Keratinocyte (primary cell): ENCODE data around the gene FAM204A. TPM values are rescaled to one million over a fixed set of nuclear protein-coding genes. Genes with fewer than 3 reads are reported as not detected.

Experiments
- DNase-seq: peaks from one replicate; pipeline ENCODE4 v3.0.0-alpha.2; 2011; ENCODE audit warnings: low read depth, missing footprints, low spot score
- FAIRE-seq: peaks from 2 replicates; lab custom pipeline; 2011; peaks lifted over from hg19 to GRCh38; lab: Jason Lieb, UNC
- H2AFZ ChIP-seq: 2 replicates; pipeline ENCODE4 v1.6.0; 2012; ENCODE audit warnings: low read length, control low read depth, inconsistent platforms; ENCODE audit not compliant: control insufficient read depth
- H3K27ac ChIP-seq: 2 replicates; pipeline ENCODE4 v1.5.1; 2011; ENCODE audit warnings: low read length; ENCODE audit not compliant: control insufficient read depth, insufficient read depth
- H3K27me3 ChIP-seq: 3 replicates; pipeline ENCODE4 v1.6.0; 2011; ENCODE audit warnings: low read length; ENCODE audit not compliant: control insufficient read depth, insufficient read depth; ENCODE audit errors: extremely low read depth
- H3K36me3 ChIP-seq, 2 experiments: 2 replicates in 1 of 2; 3 replicates in 1 of 2; pipeline ENCODE4 v1.5.1; 2011; ENCODE audit warnings: low read length in 2 of 2, mild to moderate bottlenecking in 1 of 2; ENCODE audit not compliant: control insufficient read depth in 2 of 2, insufficient read depth in 2 of 2; ENCODE audit errors: extremely low read depth in 1 of 2
- H3K4me1 ChIP-seq: 3 replicates; pipeline ENCODE4 v1.5.1; 2011; ENCODE audit warnings: low read length; ENCODE audit not compliant: control insufficient read depth, insufficient read depth; ENCODE audit errors: extremely low read depth
- H3K4me2 ChIP-seq: 3 replicates; pipeline ENCODE4 v1.6.0; 2011; ENCODE audit warnings: low read depth, low read length; ENCODE audit not compliant: control insufficient read depth, insufficient read depth; ENCODE audit errors: extremely low read depth
- H3K4me3 ChIP-seq, 3 experiments: fragments of 200-600 bp in 1 of 3; sonication (generic) in 1 of 3; 2 replicates in 2 of 3; 3 replicates in 1 of 3; pipeline ENCODE4 v1.5.1; 2011 to 2016; ENCODE audit warnings: low read length in 3 of 3, mild to moderate bottlenecking in 3 of 3, control low read depth in 2 of 3, inconsistent platforms in 1 of 3, low read depth in 1 of 3, mixed read lengths in 1 of 3, mixed run types in 1 of 3, moderate library complexity in 1 of 3; ENCODE audit not compliant: control insufficient read depth in 2 of 3, insufficient read depth in 2 of 3; ENCODE audit errors: extremely low read depth in 1 of 3
- H3K79me2 ChIP-seq: 2 replicates; pipeline ENCODE4 v1.6.0; 2012; ENCODE audit warnings: low read length; ENCODE audit not compliant: control insufficient read depth, insufficient read depth
- H3K9ac ChIP-seq: 3 replicates; pipeline ENCODE4 v1.6.0; 2011; ENCODE audit warnings: low read length; ENCODE audit not compliant: control insufficient read depth, insufficient read depth; ENCODE audit errors: extremely low read depth
- H3K9me1 ChIP-seq: 3 replicates; pipeline ENCODE4 v1.6.0; 2011; ENCODE audit warnings: low read length; ENCODE audit not compliant: control insufficient read depth, insufficient read depth; ENCODE audit errors: extremely low read depth
- H3K9me3 ChIP-seq: 2 replicates; pipeline ENCODE4 v1.5.1; 2012; ENCODE audit warnings: low read depth, low read length; ENCODE audit not compliant: control insufficient read depth
- H4K20me1 ChIP-seq: 3 replicates; pipeline ENCODE4 v1.6.0; 2011; ENCODE audit warnings: low read length; ENCODE audit not compliant: control insufficient read depth, insufficient read depth; ENCODE audit errors: extremely low read depth
- CTCF ChIP-seq, 3 experiments: IDR thresholded peaks in 1 of 3; conservative IDR thresholded peaks in 1 of 3; optimal IDR thresholded peaks in 1 of 3; 2 replicates in 2 of 3; 3 replicates in 1 of 3; pipeline versions ENCODE3 to v1.5.1; 2011; ENCODE audit warnings: low read length in 3 of 3, mild to moderate bottlenecking in 3 of 3, moderate library complexity in 2 of 3, control low read depth in 1 of 3, inconsistent platforms in 1 of 3; ENCODE audit not compliant: insufficient read depth in 2 of 3; ENCODE audit errors: extremely low read depth in 1 of 3
- EZH2 ChIP-seq: IDR thresholded peaks from one replicate; pipeline ENCODE4 v1.6.1; 2012; ENCODE audit warnings: inconsistent platforms, mild to moderate bottlenecking, low read length, moderate library complexity
- dilution Hi-C: fragments of 300-500 bp; cut with MboI; formaldehyde crosslinking; loops from one replicate; pipeline ENCODE4 v1.7.0; 2020; ENCODE audit warnings: low sequenced_read_pairs; ENCODE audit not compliant: extremely low pct_ligation_motif_present
- polyA plus RNA-seq, 5 experiments: library from polyadenylated mRNA; depleted of rRNA in 3 of 5; stranded (reverse) in 3 of 5; stranded (forward) in 1 of 5; unstranded in 1 of 5; fragments of >200 nt; gene quantifications; 1 replicate in 1 of 5; 2 replicates in 3 of 5; 3 replicates in 1 of 5; pipeline versions ENCODE4 v1.2.1 to v1.2.3, GENCODE V29; 2011 to 2012; ENCODE audit warnings: missing spikeins in 2 of 5, low read depth in 1 of 5, low replicate concordance in 1 of 5

The FAM204A gene
- polyA plus RNA-seq, 1 donor (not counting 4 experiments of a cell fraction or from before 2014, with no cell fraction given), result 38.6 TPM

DNA sequence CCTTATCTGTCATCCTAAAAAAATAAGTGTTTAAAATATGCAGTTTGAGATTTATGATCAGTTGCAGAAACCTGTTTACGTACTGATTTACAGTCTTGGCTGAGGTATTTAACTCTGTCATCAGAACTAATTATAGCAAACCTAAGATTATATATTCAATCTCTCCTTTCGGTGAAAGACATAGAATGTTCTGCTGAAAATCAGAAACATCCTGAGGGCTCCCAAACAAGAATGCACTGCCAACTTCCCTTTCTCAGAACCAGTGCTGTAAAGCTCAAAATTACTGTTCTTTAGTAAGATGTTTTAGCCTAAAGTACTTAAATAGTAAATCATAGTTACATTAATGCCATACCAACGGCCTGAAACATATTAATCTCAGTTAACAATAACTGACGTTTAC is 34.3 kb downstream of the FAM204A start:
- Histone ChIP-seq H3K4me2 (no peak overlapping the region), H3K27ac (no peak overlapping the region), H3K4me1 (peaks cover 7% of the 10 kb centered on the region), H4K20me1 (no peaks in the 10 kb centered on the region), H3K79me2 (no peaks in the 10 kb centered on the region), H3K9me3 (no peaks in the 10 kb centered on the region), H2AFZ (no peak overlapping the region), H3K36me3 (peaks cover 5 to 15% of the 10 kb centered on the region in 2 experiments), H3K9me1 (no peaks in the 10 kb centered on the region), H3K4me3 (no peak overlapping the region), H3K9ac (no peak overlapping the region), H3K27me3 (no peaks in the 10 kb centered on the region)
- FAIRE-seq, result no peak
- TF ChIP-seq EZH2 (no peak), CTCF (optimal IDR thresholded peaks at IDR 0.05 in 1 of 3, IDR thresholded peaks at IDR 0.05 in 1 of 3, conservative IDR thresholded peaks at IDR 0.05 in 1 of 3; ENCODE audit: extremely low read depth in 1 of 3, insufficient read depth in 2 of 3, low read length in 3 of 3) (no peak)
- dilution Hi-C loops, result no loop called here
- DNase-seq, result no peak

GRCh38 chr10:118307220-118307619 is 34.9 kb downstream of the FAM204A start:
- Histone ChIP-seq H3K4me2 (no peak overlapping the region), H3K4me3 (no peak overlapping the region), H4K20me1 (no peaks in the 10 kb centered on the region), H3K79me2 (no peaks in the 10 kb centered on the region), H3K27me3 (no peaks in the 10 kb centered on the region), H3K4me1 (peaks cover 7% of the 10 kb centered on the region), H2AFZ (no peak overlapping the region), H3K36me3 (peaks cover 2 to 15% of the 10 kb centered on the region in 2 experiments), H3K27ac (no peak overlapping the region), H3K9me3 (no peaks in the 10 kb centered on the region), H3K9ac (no peak overlapping the region), H3K9me1 (no peaks in the 10 kb centered on the region)
- dilution Hi-C loops, result no loop called here
- no peak for DNase-seq
- TF ChIP-seq EZH2 (no peak), CTCF (optimal IDR thresholded peaks at IDR 0.05 in 1 of 3, IDR thresholded peaks at IDR 0.05 in 1 of 3, conservative IDR thresholded peaks at IDR 0.05 in 1 of 3; ENCODE audit: extremely low read depth in 1 of 3, insufficient read depth in 2 of 3, low read length in 3 of 3) (no peak)
- FAIRE-seq, result no peak
